HG02870 (cell line): ENCODE measurements around the gene ENC1.
"Not testable (repeated sequence)": the region's sequence is repeated elsewhere in the genome, so short reads cannot be mapped to it uniquely, and the experiment has no call there.

Experiments used
- ATAC-seq: cut with Tn5 transposase; IDR thresholded peaks from one replicate; pipeline ENCODE4 v1.9.1; 2021; ENCODE audit warnings: mild to moderate bottlenecking, moderate library complexity; ENCODE audit not compliant: unreplicated experiment

The ENC1 gene

DNA sequence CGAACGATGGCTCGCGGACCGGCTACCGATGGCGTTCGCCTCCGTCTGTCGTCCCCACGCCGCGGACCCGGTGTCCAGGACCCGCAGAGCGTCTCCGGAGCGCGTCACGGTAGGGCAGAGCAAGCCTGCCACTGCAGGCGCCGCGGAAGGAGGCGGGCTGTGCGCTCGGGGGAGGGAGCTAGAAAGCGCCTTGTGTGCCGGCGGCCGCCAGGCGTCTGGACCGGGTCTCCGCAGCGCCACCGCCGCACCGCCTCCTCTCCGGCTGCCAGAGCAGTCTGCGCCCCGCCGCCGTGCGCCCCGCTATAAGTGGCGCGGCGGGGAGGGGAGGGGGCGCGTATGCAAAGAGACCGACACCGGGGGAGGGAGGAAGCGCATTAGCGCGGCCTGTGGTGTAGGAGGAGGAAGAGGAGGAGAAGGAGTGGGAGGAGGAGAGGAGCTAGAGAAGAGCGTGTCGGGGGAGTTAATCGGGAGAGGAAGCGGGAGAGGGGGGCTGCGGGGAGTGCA lies at the start of gene ENC1:
Gene ENC1, minus strand, starts transcription at position 279 of the 504 bp plus-strand sequence. CDS start 4,243 bp downstream, outside the sequence.
- peak; percentile 63 for ATAC-seq

DNA sequence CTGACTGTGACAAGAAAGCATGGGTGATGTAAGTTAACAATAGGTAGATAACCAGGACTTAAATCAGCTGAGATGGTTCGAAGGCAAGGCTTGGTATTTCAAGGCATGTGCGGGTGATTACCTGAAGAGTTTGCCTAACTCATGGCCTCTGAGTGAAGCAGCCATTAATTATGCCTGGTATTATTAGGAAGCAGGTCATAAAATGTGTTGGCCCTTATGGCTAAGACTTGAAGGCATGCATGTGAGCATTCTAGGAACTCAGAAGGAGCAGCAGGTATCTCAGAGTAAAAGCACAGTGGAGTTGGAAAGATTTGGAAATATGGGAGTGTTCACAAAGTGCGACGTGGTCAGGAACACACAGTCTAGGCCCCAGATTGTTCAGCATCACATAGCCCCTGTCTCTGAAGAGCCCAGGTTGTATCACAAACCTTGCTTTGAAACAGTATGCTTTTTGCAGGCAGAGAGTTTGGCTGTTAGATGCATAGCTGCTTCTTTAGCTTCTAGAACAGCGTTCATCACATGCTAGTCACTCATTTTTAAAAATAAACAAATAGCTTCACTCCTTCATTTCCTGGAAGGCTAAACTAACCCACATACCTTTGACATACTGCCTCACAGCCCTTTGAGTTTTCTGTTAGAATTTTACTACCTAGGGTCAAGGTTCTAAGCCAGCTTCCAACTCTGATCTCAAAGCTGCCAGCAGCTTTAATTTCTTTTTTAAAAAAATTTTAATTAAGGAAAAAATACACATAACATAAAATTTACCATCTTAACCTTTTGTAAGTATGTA lies 46.6 kb upstream of the ENC1 start:
- no peak for ATAC-seq

- ATAC-seq: peak; percentile 43
These were observed 45.6 kb upstream of the ENC1 start for GRCh38 chr5:74685979-74686631.

DNA sequence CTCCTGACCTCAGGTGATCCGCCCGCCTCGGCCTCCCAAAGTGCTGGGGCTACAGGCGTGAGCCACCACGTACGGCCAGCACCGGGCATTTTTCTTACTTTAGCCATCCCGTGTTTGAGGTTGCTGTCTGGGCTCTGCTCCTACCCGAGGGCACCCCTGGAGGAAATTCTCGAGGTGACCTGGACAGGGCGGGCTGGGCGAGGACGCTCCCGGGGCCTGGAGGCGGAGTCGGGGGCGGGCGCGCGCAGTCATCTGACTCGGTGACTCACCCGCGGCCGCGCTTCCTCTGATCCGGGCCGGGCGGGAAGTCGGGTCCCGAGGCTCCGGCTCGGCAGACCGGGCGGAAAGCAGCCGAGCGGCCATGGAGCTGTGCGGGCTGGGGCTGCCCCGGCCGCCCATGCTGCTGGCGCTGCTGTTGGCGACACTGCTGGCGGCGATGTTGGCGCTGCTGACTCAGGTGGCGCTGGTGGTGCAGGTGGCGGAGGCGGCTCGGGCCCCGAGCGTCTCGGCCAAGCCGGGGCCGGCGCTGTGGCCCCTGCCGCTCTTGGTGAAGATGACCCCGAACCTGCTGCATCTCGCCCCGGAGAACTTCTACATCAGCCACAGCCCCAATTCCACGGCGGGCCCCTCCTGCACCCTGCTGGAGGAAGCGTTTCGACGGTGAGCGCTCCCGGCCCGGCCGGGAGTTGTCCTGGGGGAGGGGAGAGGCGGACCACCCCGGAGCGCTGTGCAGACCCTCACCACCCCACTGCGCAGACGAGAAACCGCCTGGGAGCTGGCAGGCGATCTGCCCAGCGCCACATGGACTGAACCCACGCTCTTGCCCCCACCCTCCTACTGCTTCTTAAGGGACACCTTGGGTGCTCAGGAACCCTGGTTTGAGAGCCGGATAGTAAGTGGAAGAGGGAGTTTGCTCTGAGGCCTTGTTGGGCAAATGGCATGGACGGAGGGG lies 44.6 kb upstream of the ENC1 start, which contains the start of gene HEXB:
Gene HEXB, plus strand, starts transcription at position 334 of the 952 bp plus-strand sequence. Its CDS starts 28 bp downstream, at position 362.
- peak; percentile 71 for ATAC-seq

DNA sequence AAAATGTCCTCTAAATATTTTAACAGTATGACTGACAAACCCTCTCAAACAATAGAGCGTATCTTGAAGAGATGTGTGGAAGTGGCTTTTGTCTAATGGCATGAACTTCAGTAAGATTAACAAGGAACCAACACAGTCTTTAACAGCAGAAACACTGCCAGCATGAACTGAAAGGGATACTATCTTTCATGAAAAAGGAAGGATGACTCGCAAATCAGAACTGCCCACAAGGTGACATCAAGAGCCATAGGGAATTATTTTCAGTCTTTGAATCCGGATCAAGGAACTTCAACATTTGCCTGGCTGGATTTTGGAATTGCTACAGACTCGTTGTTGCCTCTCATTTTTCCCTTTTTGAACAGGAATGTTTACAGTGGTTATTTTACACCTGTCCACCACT lies 39.4 kb upstream of the ENC1 start:
- ATAC-seq: no peak

DNA sequence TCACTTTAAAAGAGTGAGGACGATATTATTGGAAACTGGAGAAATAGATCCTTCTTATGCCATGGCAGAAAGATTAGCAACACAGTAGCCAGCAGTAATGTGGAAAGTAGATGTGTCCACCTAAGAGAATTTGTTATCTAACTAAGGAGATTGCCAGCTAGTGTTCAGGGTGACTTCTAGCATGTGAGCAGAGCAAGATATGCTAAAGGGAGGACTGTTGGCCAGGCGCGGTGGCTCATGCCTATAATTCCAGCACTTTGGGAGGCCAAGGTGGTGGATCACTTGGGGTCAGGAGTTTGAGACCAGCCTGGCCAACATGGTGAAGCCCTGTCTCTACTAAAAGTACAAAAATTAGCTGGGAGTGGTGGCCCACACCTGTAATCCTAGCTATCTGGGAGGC lies 38.8 kb upstream of the ENC1 start:
- ATAC-seq: not testable (repeated sequence)

- ATAC-seq: not testable (repeated sequence)
These were observed 37.6 kb upstream of the ENC1 start for GRCh38 chr5:74678123-74678522.

GRCh38 chr5:74676466-74676865 lies 35.9 kb upstream of the ENC1 start:
- ATAC-seq: not testable (repeated sequence)

DNA sequence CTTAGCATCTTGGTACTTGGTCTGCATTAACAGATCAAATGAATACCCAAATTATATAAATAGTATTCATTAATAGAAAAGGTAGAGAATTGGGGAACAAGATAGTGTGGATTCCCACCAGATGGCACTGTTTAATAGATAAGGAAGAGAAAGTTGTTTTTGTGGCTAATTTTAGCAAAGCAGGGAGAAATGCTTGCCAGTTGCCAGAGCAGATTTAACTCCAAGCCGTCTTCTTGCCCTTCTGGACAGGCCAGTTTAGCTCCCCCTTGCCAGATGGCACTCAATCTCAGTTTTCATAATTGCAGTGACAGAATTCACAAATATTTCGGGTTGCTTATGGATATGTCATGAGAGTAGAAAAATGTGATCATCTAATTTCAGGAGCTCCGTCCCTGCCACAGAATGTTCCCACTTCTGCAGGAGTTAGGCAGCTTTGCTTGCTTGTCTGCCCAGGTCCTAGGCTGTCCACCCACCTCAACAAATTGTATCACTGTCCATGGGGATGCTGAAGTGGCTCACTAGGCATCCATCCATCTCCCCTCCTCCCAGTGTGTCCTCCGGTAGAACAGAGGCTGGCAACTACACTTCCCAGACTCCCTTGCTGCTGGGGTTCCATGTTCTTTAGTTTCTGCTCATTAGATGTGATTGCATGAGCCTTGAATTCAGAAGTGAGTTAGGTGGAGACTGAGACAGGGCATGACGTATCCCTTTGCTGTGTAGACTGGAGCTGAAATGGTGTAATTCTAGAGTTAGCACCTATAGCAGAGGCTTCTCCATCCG lies 32.7 kb upstream of the ENC1 start:
- no peak for ATAC-seq

DNA sequence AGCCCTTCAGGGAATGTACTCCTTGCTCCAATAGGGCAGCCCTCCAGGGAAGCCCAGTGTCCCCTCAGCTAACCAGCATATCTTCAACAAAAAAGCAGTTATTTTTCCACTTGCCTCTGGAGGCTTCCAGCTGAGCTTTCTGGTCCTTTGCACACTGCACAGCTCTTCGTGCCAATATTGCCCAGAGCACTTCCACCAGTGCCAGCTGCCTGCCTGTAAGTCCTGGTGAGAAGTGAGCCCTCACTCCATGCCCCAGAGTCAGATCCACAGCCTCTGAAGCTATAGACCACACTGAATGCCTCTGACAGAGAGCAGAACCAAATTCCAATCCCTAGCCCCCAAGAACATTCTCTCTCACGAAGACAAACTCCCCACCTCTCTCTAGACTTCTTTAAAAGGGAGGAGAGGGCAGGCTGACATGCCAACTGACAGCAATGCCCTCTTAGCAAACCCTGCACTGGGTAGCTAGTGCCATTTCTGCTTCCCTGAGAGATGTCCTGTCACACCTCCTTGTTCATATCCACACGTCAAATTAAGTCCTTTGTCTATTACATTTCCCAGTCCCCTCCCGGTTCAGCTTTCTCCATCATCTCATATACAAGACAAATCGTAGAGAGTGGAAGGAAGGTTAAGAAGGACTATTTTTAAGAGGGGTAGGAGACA lies 31.8 kb upstream of the ENC1 start:
- no peak for ATAC-seq

DNA sequence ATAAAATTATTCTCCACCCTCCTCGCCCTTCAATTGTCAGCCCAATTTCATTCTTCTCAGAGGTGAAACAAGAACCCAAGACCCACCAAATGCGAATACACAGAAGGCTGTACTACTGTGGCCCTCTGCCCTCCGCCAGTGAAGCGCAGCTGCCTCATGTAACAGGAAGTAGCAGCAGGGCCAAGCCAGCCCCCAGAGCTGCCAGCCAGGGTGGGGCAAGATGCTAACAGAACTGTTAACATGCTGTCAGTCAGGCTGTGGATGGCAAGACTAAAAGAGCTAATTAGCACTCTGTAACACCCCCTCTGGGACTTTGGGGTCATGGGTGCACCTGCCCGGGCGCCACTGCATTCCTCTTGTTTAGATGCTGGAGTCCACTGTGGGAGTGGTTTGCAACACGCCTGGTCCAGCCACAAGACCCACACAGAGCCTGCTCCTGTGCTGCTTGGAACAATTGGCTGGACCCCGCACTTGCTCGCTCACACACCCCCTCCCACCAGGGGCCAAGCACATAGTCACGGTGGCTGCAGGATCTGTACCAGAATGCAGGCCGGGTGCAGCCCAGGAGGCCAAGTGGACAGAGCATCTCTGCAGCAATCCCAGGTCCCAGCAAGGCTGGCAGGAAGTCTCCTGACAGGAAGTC lies 30.0 kb upstream of the ENC1 start:
- ATAC-seq: no peak

GRCh38 chr5:74669821-74670220 lies 29.3 kb upstream of the ENC1 start:
- no peak for ATAC-seq

GRCh38 chr5:74667396-74667795 lies 26.9 kb upstream of the ENC1 start:
- no peak for ATAC-seq

DNA sequence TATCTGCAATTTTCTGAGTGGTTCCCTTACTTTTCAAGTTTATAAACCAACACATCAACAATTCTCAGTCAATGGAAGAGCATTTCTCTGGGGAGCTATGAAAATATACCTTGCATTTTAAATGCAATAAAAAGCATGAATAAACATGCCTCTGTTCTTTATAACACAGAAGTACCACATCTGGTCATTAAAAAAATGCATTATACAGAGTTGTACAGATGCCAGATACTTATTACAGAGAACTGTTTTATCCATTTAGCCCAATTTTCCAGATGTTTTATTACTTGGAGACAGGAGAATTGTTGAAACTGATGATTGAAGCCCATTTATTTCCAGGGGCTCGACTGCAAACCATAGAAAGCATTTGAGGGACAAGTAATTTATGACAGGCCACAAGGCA lies 25.3 kb upstream of the ENC1 start:
- no peak for ATAC-seq

DNA sequence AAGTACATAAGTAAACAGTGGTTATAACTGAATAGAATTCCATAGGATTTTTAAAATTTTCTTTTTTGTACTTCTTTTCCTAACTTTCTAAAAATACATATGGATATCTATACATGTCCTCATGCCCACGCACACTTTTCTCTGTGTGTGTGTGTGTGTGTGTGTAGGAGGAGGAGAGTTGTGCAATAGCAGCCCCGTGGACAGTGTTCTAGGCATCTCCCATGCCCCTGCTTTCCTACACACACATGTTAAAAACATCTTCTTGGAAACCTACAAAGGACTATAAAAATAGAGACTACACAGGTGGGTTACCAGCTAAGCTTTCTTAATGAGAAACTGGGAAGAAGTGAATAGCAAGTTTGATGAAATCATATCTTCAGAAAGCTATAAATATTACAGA lies 24.7 kb upstream of the ENC1 start:
- ATAC-seq: no peak

DNA sequence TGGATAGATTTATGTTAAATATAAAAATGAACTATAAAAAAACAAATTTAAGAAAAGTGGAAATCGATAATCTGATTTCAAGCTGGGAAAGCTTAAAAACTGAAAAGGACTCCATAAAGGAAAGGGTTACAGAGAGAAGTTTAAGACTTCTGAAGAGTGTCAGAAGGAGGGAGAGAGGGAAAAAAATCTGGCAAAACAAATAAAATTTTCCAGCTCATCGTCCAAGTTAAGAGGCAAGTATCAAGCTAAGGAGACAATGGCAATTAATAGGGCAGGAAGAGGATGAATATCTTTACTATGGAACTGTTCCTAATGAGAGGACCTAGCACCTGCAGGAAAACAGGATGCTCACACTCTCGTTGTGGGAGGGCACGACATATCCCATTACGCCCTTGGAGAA lies 24.0 kb upstream of the ENC1 start:
- ATAC-seq: no peak

DNA sequence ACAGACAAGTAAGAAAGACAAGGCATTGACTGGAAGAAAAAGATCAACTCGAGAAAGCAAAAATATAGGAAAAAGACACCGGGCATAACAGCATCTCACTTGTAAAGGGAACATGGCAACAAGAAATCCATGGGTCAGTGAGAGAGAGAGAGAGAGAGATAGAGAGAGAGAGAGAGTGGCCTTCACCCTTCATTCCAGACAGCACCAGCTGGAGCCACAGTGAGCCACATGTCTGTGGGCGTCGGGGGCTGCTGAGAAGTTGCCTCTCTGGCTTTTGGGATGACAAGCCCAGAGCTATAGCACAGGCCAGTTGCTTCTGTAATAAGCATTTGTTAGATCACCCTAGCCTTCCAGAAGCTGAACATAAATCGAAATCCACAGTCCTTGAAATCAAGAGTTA lies 20.3 kb upstream of the ENC1 start:
- no peak for ATAC-seq

- ATAC-seq: no peak
These were observed 19.6 kb upstream of the ENC1 start for GRCh38 chr5:74660140-74660539.

- ATAC-seq: no peak
These were observed 18.6 kb upstream of the ENC1 start for GRCh38 chr5:74659172-74659571.
